Astrocyte (in vitro differentiated cells and primary cell): ENCODE data around the gene TBC1D5.

Source experiments
- CTCF ChIP-seq: IDR thresholded peaks from 2 replicates; pipeline ENCODE4 v1.5.1; 2011; ENCODE audit warnings: low read depth, mild to moderate bottlenecking, inconsistent platforms, low read length, moderate library complexity; ENCODE audit not compliant: insufficient read depth
- EZH2 ChIP-seq: IDR thresholded peaks from 2 replicates; pipeline ENCODE4 v1.6.1; 2012; ENCODE audit warnings: mild to moderate bottlenecking, low read length, inconsistent platforms; ENCODE audit not compliant: insufficient read depth

- no peak for TF ChIP-seq EZH2
- TF ChIP-seq CTCF: no peak
Observed at GRCh38 chr3:17552351-17552750, 190.1 kb downstream of the TBC1D5 start.
